ENCODE measurements around the gene SLC26A4.
"Not testable (repeated sequence)": the region's sequence is repeated elsewhere in the genome, so short reads cannot be mapped to it uniquely, and the experiment has no call there.

The SLC26A4 gene

DNA sequence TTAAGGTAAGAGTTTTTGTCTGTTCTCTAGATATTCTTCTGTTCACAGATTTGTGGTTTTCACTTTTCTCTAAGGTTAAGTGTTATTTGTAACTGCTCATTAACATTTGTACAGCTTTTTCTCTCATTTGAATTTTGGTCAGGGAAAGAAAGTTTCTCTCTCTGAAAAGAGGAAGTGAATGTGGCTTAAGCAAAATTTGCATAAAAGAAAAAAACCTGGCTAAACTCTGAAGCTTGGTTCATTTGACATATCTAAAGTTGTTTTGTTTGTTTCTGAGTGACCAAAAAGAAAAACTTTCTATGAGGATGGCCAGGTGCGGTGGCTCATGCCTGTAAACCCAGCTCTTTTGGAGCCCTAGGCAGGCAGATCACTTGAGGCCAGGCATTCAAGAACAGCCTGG lies 22.0 kb upstream of the SLC26A4 start:
- in situ Hi-C loops (cut with HindIII; ENCODE audit: low pct_unique_long_range_greater_than_20kb, low sequenced_read_pairs), result no loop called here
- no peak for DNase-seq (ENCODE audit: low read depth in 1 of 2, low spot score in 1 of 2)
- no peak for TF ChIP-seq JUND (IDR thresholded peaks at IDR 0.05; ENCODE audit: low read depth)

DNA sequence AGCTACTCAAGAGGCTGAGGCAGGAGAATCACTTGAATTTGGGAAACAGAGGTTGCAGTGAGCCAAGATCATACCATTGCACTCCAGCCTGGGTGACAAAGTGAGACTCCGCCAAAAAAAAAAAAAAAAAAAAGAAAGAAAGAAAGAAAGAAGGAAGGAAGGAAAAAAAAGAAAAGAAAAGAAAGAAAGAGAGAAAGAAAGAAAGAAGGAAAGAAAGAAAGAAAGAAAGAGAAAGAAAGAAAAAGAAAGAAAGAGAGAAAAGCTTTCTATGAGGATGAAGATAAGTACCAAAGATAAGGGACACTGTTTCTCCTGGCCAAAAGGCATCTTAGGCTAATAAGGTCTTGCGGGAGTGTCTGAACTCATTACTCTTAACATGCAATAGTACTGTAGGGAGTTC lies 21.6 kb upstream of the SLC26A4 start:
- DNase-seq (ENCODE audit: low read depth in 1 of 2, low spot score in 1 of 2); in situ Hi-C loops (cut with HindIII; ENCODE audit: low pct_unique_long_range_greater_than_20kb, low sequenced_read_pairs): not testable (repeated sequence)

DNA sequence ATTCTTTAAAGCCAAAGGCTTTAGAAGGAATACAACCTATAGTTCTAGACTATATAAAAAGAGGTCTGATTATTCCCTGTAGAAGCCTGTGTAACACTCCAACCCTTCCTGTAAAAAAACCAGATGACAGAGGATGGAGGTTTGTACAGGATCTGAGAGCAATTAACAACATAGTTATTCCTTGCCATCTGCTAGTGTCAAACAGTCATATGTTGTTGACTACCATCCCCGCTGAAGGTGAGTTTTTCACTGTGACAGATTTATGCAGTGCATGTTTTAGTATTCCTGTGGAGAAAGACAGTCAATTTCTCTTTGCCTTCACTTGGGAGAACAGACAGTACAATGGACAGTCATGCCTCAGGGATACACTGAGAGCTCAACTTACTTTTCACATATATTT lies 19.0 kb upstream of the SLC26A4 start:
- TF ChIP-seq JUND (IDR thresholded peaks at IDR 0.05; ENCODE audit: low read depth), result no peak
- no peak for DNase-seq (ENCODE audit: low read depth in 1 of 2, low spot score in 1 of 2)
- in situ Hi-C loops (cut with HindIII; ENCODE audit: low pct_unique_long_range_greater_than_20kb, low sequenced_read_pairs), result no loop called here

DNA sequence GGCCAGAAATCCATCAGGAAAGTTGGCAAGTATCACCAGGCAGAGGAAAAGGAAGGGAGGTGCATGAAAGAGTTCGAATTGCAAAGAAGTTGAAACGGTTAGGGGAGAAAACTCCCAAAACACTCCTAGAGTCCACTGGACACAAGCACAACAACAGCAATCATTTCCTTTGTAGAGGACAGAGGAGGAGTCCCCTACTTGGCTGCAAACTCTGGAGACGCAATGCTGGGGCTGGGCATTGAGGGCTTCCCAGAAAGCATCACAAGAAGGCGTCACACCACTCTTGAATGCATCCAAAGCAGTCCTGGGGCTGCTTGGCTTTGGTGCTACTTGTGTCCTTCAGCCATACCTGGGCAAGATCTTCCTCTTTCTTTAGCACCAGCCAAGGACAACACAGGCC lies 18.1 kb upstream of the SLC26A4 start:
- in situ Hi-C loops (cut with HindIII; ENCODE audit: low pct_unique_long_range_greater_than_20kb, low sequenced_read_pairs), result no loop called here
- DNase-seq (ENCODE audit: low read depth in 1 of 2, low spot score in 1 of 2), result no peak
- TF ChIP-seq JUND (IDR thresholded peaks at IDR 0.05; ENCODE audit: low read depth), result no peak

DNA sequence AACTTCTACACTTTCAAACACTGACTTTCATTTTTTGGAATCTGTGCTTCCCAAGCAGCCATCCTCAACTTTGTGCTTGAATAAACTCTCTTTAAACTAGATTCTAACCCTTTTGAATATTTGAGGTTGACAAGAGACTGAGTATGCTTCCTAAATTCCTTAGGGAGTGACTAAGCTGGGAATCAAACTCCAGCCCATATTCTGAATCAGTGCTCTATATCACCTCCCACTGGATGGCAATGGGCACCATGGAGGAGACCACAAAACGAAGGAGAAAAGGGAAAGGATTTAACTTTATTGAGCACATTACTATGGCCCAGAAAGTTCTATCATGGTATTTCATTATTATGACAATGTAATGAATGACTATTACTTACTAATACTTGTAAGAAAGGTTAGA lies 17.2 kb upstream of the SLC26A4 start:
- in situ Hi-C loops (cut with HindIII; ENCODE audit: low pct_unique_long_range_greater_than_20kb, low sequenced_read_pairs), result no loop called here
- TF ChIP-seq JUND (IDR thresholded peaks at IDR 0.05; ENCODE audit: low read depth), result no peak
- DNase-seq (ENCODE audit: low read depth in 1 of 2, low spot score in 1 of 2), result no peak

DNA sequence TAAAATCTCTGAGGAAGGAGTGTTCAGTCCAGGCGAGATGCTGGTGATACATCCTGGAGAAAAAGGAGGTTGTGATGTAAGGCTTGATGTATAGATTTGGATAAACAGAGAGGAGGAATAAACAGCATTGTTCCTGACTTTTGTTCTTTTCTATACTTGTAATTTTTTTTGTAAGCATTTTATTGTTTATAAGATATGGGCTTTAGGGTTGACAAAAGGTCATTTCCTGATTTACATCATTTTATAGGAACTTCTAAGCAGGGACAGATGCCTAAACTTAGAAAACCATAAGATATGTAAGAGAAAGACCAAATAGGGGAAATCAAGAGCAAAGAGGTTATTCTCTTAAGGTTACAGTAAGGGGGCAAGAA lies 16.7 kb upstream of the SLC26A4 start:
- DNase-seq (ENCODE audit: low read depth in 1 of 2, low spot score in 1 of 2), result no peak
- in situ Hi-C loops (cut with HindIII; ENCODE audit: low pct_unique_long_range_greater_than_20kb, low sequenced_read_pairs), result no loop called here
- no peak for TF ChIP-seq JUND (IDR thresholded peaks at IDR 0.05; ENCODE audit: low read depth)

DNA sequence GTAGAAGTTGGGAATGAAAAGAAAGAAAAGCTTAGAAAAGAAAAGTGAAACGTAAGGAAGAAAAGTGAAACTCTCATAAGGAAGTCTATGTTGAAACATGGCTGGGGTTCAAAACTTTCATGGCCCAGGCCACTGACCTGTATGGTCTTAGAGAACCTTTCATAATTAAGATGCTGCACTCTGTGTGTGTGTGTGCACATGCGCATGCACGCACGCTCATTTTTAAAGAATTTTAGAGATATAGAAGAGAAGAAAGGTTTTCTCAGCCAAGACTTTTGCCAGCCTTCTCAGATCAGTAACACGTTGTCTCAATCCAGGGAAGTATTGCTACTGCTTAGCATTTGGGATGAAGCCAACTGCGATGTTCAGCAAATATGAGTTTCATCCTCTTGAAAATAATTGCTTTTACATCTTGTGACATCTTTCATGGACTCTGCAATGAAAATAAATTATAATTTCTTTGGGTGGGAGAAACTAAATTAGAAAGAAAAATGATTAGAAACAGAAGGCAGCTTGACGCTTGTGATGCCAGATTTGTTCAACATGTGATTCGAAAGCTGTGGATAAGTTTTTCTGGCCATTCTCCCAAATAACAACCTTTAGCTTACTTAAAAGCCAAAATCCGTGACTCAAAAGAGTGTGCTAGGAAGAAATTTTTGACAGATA lies 16.2 kb upstream of the SLC26A4 start:
- TF ChIP-seq JUND (IDR thresholded peaks at IDR 0.05; ENCODE audit: low read depth), result no peak
- no peak for DNase-seq (ENCODE audit: low read depth in 1 of 2, low spot score in 1 of 2)
- in situ Hi-C loops (cut with HindIII; ENCODE audit: low pct_unique_long_range_greater_than_20kb, low sequenced_read_pairs), result no loop called here

DNA sequence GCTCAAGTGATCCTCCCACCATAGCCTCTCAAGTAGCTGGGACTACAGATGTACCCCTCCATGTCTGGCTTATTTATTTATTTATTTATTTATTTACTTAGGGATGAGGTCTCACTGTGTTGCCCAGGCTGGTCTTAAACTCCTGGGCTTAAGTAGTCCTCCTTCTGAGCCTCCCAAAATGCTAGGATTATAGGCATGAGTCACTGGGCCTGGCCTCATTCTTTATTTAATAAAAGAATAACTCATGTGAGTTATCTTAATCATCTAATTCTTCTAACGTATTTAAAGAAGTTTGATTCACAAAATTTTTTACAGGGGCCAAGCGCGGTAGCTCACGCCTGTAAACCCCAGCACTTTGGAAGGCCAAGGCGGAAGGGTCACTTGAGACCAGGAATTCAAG lies 8.0 kb upstream of the SLC26A4 start:
- no peak for DNase-seq (ENCODE audit: low read depth in 1 of 2, low spot score in 1 of 2)
- in situ Hi-C loops (cut with HindIII; ENCODE audit: low pct_unique_long_range_greater_than_20kb, low sequenced_read_pairs), result no loop called here

DNA sequence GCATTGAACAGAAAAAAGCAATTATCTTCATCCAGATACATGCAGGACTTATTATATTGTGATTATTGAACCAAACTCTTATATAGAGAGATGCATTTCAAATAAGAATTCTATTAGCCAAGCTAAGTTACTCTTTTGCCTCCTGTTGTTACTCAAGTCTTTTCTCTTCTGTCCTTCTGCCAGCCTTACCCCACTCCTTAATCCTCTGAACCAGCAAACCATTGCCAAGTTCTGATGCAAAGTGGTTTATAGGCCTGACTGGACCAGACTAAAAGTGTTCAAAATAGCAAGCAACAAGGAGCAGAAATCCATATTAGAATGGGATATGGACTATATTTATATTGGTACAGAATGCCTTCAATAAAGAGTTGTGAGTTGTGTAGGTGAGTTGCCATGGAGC lies 2.2 kb upstream of the SLC26A4 start:
- in situ Hi-C loops (cut with HindIII; ENCODE audit: low pct_unique_long_range_greater_than_20kb, low sequenced_read_pairs), result no loop called here
- no peak for DNase-seq (ENCODE audit: low read depth in 1 of 2, low spot score in 1 of 2)
- no peak for TF ChIP-seq JUND (IDR thresholded peaks at IDR 0.05; ENCODE audit: low read depth)

More for the DNA sequence above, 8.0 kb upstream of the SLC26A4 start:
- no peak for TF ChIP-seq JUND (IDR thresholded peaks at IDR 0.05; ENCODE audit: low read depth)

DNA sequence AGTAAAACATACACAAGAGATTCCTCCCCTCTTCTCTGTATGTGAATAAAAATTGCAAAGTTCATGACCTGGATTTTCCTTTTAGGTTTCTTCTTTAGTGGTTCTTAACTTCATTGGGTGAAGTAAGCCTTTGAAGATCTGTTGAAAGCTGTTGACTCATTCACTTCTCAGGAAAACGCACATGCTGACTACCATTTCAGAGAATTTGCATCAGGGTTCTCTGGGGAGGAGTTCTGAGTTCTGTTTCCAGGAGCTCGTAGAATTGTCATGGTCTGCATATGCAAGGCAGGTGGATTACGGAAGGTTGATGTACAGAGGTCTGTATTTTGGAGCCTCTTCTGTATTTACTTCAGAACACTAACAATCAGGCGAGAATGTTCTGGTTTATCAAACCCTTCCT lies 962 bp upstream of the SLC26A4 start:
- in situ Hi-C loops (cut with HindIII; ENCODE audit: low pct_unique_long_range_greater_than_20kb, low sequenced_read_pairs), result no loop called here
- no peak for DNase-seq (ENCODE audit: low read depth in 1 of 2, low spot score in 1 of 2)
- TF ChIP-seq JUND (IDR thresholded peaks at IDR 0.05; ENCODE audit: low read depth), result no peak

DNA sequence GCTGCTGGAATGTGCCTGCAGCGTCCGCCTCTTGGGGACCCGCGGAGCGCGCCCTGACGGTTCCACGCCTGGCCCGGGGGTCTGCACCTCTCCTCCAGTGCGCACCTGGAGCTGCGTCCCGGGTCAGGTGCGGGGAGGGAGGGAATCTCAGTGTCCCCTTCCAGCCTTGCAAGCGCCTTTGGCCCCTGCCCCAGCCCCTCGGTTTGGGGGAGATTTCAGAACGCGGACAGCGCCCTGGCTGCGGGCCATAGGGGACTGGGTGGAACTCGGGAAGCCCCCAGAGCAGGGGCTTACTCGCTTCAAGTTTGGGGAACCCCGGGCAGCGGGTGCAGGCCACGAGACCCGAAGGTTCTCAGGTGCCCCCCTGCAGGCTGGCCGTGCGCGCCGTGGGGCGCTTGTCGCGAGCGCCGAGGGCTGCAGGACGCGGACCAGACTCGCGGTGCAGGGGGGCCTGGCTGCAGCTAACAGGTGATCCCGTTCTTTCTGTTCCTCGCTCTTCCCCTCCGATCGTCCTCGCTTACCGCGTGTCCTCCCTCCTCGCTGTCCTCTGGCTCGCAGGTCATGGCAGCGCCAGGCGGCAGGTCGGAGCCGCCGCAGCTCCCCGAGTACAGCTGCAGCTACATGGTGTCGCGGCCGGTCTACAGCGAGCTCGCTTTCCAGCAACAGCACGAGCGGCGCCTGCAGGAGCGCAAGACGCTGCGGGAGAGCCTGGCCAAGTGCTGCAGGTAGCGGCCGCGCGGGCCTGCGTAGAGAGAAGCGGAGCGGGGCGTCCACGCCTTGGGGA lies 645 bp downstream of the SLC26A4 start:
- peak; percentile 44 to 64 for DNase-seq (ENCODE audit: low read depth in 1 of 2, low spot score in 1 of 2)

DNA sequence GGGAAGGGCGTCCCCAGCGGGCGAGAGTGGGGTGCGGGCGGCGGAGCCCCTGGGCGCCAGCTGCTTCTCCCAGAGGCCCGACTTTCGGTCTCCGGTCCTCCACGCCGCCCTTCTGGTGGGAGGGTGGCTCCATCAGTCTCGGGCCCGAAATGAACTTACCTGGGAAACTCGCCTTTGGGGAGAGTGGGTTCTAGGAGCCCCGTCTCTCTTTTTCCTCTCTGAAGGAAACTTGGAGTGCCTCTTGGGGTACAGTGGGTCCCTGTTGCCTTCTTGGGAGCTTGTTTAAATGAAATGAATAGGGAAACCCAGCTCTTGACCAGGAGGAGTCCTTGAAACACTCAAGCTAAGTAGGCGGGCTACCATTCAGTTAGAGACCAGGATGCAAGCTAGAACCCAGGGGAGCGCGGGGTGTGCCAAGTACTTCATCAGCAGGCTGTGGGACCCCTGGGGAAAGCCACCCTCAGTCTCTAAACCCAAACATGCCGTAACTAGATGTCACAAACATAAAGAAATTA lies 1.3 kb downstream of the SLC26A4 start:
- no peak for TF ChIP-seq JUND (IDR thresholded peaks at IDR 0.05; ENCODE audit: low read depth)
- no peak for DNase-seq (ENCODE audit: low read depth in 1 of 2, low spot score in 1 of 2)
- in situ Hi-C loops (cut with HindIII; ENCODE audit: low pct_unique_long_range_greater_than_20kb, low sequenced_read_pairs), result no loop called here

More for the DNA sequence above, 645 bp downstream of the SLC26A4 start:
- in situ Hi-C loops (cut with HindIII; ENCODE audit: low pct_unique_long_range_greater_than_20kb, low sequenced_read_pairs), result no loop called here
- TF ChIP-seq JUND (IDR thresholded peaks at IDR 0.05; ENCODE audit: low read depth), result no peak

DNA sequence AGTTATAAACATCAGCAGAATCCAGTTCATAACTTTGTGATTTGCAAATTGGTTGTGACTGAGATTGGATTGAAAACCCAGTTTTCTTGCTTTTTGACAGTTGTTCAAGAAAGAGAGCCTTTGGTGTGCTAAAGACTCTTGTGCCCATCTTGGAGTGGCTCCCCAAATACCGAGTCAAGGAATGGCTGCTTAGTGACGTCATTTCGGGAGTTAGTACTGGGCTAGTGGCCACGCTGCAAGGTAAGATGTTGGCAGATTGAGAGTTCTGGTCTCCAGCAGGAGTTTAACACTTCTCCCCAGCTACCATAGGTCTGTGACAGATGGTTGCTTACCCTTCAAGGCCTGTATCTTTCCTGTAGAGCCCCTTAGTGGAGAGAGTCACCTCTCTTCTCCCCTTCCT lies 2.6 kb downstream of the SLC26A4 start:
- no peak for TF ChIP-seq JUND (IDR thresholded peaks at IDR 0.05; ENCODE audit: low read depth)
- in situ Hi-C loops (cut with HindIII; ENCODE audit: low pct_unique_long_range_greater_than_20kb, low sequenced_read_pairs), result no loop called here
- DNase-seq (ENCODE audit: low read depth in 1 of 2, low spot score in 1 of 2), result no peak

Measured in T47D (cell line).